ELF-1 (cell line): ENCODE results near the gene NHLH1.
"Not testable (repeated sequence)": the region's sequence is repeated elsewhere in the genome, so short reads cannot be mapped to it uniquely, and the experiment has no call there.

Experiments used
- DNase-seq: peaks from one replicate; pipeline ENCODE4 v3.0.0-alpha.2; 2016; ENCODE audit warnings: low read depth, low spot score

Gene NHLH1

GRCh38 chr1:160377585-160378206 lies 10.8 kb downstream of the NHLH1 start:
- DNase-seq, result no peak

DNA sequence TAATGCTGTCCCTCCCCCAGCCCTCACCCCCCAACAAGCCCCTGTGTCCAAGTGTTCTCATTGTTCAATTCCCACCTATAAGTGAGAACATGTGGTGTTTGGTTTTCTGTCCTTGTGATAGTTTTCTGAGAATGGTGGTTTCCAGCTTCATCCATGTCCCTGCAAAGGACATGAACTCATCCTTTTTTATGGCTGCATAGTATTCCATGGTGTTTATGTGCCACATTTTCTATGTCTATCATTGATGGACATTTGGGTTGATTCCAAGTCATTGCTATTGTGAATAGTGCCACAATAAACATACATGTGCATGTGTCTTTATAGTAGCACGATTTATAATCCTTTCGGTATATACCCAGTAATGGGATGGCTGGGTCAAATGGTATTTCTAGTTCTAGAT lies 17.9 kb downstream of the NHLH1 start:
- DNase-seq, result not testable (repeated sequence)

GRCh38 chr1:160388406-160388805 lies 21.5 kb downstream of the NHLH1 start:
- DNase-seq, result not testable (repeated sequence)

GRCh38 chr1:160394673-160395072 lies 27.8 kb downstream of the NHLH1 start:
- DNase-seq, result no peak

DNA sequence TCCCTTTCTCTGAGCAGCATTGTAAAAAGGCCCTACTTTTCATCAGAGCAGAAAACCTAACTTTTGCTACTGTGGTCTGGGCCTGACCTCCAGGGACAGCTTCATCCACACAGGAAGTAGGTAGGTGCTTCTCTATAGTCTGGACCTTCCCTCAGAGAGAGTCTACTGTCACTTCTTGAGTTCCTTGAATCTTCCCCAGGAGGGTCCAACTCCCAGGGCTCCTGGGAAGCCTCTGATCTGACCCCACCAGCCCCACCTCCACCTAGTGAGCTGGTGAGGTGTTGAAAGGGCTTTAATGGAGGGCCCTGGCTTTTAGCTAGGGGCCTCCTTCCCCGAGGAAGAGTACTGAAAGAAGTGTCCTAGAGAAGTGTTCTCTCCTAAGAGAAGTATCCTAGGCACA lies 30.8 kb downstream of the NHLH1 start:
- DNase-seq, result no peak

DNA sequence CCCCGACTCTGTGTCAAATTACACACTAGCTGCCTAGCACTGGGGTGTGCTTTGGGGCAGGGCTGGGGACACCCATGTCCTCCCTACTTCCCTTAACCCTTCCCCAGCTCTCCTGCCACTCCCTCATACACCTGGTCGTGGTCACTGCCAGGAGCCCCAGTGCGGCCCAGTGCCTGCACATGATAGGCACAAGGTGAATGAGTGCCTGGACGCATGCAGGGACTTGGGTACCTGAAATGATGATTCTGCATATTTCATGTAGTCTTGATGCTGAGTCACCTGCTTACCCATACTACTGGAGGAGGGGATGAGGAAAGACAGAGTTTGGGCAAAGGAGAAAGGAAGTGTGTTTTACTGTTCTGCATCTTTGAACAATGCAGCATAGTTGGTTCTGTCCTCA lies 32.0 kb downstream of the NHLH1 start:
- no peak for DNase-seq

- DNase-seq, result peak; percentile 69
These were observed 32.8 kb downstream of the NHLH1 start for GRCh38 chr1:160399544-160400222.

DNA sequence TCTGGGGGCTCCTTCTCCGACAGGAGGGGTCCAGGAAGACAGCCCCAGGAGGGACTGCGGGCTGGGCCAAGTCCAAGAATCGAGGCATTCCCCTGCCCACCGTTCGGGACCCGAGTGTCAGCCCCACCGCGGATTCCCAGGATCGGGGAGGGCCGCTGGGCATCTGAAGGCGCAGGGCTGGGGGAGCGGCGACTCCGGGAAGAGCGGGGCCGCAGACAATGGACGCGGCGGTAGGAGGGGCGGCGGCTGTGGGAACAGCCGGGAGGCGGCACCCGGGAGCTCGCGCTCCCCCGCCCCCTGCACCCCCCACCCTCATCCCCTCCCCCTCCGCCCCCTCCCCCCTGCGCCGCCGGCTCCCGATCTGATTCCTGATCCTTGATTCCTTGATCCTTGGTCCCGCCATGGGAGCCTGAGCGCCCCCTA lies 33.4 kb downstream of the NHLH1 start, which contains the start of gene VANGL2:
VANGL2 (plus strand) TSS at position 342 of the 423 bp plus-strand sequence. CDS start 15,274 bp downstream, outside the sequence.
- peak; percentile 90 for DNase-seq

- DNase-seq, result peak; percentile 31
These were observed 34.0 kb downstream of the NHLH1 start for GRCh38 chr1:160400646-160401486.

DNA sequence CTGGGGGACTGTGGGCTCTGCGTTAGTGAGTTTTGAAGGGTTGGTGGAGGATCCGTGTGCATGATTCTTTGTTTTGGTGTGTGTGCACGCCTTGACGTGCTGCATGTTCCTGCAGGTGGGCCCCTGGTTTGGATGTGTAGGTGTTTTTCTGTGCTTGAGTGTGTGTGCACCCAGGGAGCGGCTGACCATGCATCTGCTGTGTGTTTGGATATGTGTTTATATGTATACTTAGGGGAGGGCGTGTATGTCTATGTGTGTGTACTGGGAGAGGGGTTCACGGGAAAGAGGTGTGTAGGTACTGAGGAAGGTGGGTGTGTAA lies 34.6 kb downstream of the NHLH1 start:
- DNase-seq, result no peak

DNA sequence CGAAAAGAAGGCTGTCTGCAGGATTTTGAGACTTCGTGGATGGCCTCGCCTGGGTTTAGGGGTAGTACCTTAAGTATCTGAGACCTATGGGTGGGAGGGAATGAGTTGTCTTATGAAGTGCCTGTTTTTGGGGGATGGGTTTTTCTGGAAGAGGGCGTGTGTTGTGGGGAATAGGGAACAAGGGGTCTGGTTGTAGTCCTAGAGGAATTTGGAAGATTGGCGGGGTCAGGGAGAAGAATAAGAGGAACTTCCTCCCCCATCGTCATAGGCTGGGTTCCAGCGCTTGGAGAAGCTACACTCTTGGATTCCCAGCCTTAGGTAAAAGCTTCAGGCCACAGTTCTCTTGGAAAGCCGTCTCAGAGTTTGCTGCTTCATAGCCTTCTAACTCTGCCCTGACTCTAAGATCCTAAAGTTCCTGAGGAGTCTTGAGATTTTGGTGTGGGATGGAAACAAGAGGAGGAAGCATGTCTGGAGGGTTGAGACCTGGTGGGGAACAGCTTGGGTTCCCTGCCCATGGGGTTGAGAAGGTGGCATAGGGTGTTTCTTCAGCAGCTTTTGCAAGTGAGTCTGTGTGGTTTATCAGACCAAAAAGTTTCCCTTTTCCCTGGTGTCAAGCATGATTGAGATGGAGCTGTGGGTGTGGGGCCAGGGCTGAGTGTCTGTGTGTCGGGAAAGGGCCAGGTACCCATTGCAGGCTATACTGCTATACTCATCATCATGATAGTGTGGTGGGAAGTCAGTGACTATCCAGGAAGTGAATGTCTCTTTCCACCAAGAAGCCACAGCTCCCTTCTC lies 35.3 kb downstream of the NHLH1 start:
- no peak for DNase-seq

- no peak for DNase-seq
These were observed 36.4 kb downstream of the NHLH1 start for GRCh38 chr1:160403244-160403643.

DNA sequence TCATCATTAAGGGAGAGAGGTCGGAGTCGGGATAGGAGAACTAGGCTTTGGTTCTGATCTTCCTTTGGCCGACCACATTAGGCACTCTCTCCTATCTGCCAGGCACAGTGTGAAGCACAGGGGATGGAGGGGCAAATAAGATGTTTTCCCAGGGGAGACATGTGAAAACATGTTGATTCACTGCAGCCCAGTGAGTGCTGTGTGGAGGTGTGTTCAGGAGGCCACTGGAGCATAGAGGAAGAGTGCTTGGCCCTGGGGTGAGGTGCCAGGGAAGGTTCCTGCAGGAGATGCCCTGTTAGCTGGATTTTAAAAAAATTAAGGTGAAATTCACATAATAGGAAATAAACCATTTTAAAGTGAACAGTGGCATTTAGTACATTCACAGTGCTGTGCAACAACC lies 37.2 kb downstream of the NHLH1 start:
- DNase-seq, result no peak

- peak; percentile 51 for DNase-seq
These were observed 38.5 kb downstream of the NHLH1 start for GRCh38 chr1:160405331-160405877.

DNA sequence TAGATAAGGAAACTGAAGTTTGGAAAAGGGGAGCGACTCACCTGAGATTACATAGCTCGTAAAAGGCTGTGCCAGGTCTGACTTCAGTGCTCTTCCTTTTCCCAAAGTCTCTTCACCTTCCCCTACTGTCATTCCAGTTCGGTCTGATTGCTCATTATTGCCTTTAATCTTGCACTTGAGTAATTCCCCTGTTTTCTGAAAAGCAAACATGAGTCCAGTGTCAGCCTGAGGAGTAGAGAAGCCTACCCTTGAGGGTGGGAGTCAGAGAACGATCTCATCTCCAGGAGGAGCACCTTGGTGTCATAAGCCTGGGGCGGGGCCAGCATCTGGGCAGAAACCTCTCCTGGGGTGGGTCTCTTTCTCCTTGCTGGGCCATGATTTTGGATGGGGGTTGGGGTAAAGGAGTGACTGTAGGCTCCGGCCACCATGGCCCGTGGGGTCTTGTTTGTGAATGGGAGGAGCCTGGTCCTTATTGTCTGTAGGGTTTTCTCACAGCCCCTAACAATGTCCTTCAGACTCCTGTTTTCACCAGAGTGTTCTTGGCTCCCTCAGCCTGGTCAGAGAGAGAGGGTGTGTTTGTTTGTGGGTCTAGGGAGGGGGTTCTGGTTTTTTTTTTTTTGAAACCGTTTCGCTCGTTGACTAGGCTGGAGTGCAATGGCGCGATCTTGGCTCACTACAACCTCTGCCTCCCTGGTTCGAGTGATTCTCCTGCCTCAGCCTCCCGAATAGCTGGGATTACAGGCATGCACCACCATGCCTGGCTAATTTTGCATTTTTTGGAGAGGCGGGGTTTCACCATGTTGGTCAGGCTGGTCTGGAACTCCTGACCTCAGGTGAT lies 39.5 kb downstream of the NHLH1 start:
- DNase-seq, result no peak

GRCh38 chr1:160407839-160408801 lies 41.2 kb downstream of the NHLH1 start:
- DNase-seq, result peak; percentile 81

DNA sequence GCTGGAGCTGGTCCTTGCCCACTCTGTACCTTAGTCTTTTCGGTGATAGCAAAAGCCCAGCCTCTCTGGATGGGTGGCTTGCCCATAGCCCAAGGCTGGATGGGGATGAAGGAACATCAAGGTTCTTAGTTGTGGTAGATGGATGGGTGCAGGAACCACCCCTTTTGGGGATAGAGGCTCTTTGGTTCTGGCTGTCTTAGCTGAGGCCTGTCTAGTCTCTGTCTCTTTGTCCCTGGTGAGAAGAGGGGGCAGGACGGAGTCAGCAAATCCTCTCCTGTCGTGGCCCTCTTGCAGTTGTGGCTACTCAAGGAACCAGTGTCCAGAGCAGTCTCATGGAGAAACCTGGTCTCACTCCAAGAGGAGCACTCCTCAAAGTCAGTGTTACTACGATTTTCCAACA lies 42.0 kb downstream of the NHLH1 start:
- no peak for DNase-seq

DNA sequence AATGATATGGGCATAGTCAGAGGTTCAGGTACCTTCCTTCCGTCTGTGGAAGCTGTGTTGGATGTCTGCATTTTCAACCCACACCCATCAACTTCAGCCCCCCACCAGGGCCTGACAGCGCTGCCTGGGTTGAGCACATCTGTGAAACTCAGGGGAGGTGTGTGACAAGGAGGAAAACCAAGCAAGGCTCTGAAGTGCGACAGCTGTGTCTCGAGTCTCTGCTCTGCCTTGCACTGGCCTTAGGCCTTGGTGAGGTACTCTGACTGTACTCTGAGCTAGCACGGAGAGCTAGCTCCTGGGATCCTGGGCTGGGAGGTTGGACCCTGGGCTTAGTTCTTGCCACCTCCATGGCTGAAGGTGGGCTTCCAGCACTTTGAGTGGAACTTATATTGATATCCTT lies 42.6 kb downstream of the NHLH1 start:
- DNase-seq, result no peak

GRCh38 chr1:160410406-160411005 lies 43.6 kb downstream of the NHLH1 start:
- DNase-seq, result peak; percentile 32
